A673 (cell line): ENCODE data around the gene SHROOM4. TPM values are rescaled to one million over a fixed set of nuclear protein-coding genes. Genes with fewer than 3 reads are reported as not detected.

Experiments used
- BruUV-seq: library from RNA; stranded (reverse); fragments of 400-500 nt; replicated peaks from 2 replicates; lab custom pipeline; 2021; lab: Mats Ljungman, UMichigan
- CTCF ChIA-PET: fragments of 300-600 bp; sonication (Branson Sonifier 250); formaldehyde crosslinking; loops from one replicate; lab custom pipeline; 2022; ENCODE audit warnings: antibody characterized with exemption; lab: Charles Lee
- POLR2A ChIA-PET: fragments of 300-600 bp; sonication (Branson Sonifier 250); formaldehyde crosslinking; loops from one replicate; lab custom pipeline; 2022; ENCODE audit warnings: antibody characterized with exemption; ENCODE audit not compliant: low non-redundant PET; lab: Charles Lee
- DNase-seq: peaks from one replicate; pipeline ENCODE4 v3.0.0-alpha.2; 2015; ENCODE audit warnings: low spot score
- H3K27ac ChIP-seq: fragments of 200-600 bp; sonication (generic); 2 replicates; pipeline ENCODE4 v1.5.1; 2016; ENCODE audit warnings: mixed run types, low read depth, mild to moderate bottlenecking, mixed read lengths, antibody characterized with exemption, low read length; ENCODE audit not compliant: poor library complexity, severe bottlenecking
- H3K27me3 ChIP-seq: fragments of 200-600 bp; sonication (generic); replicated peaks from 2 replicates; pipeline ENCODE4 v1.6.1; 2017; ENCODE audit warnings: mixed run types, low read depth, mild to moderate bottlenecking, mixed read lengths, antibody characterized with exemption, low read length; ENCODE audit not compliant: insufficient read depth, poor library complexity
- H3K36me3 ChIP-seq: fragments of 200-600 bp; sonication (generic); 2 replicates; pipeline ENCODE4 v1.6.1; 2016; ENCODE audit warnings: mixed run types, mild to moderate bottlenecking, mixed read lengths, antibody characterized with exemption, low read length; ENCODE audit not compliant: insufficient read depth, poor library complexity, severe bottlenecking
- H3K4me1 ChIP-seq: fragments of 200-600 bp; sonication (generic); 2 replicates; pipeline ENCODE4 v1.6.1; 2017; ENCODE audit warnings: mixed run types, mild to moderate bottlenecking, mixed read lengths, antibody characterized with exemption, low read length; ENCODE audit not compliant: insufficient read depth, poor library complexity, severe bottlenecking
- H3K4me3 ChIP-seq: fragments of 200-600 bp; sonication (generic); 2 replicates; pipeline ENCODE4 v1.5.1; 2016; ENCODE audit warnings: low read depth, mixed run types, mild to moderate bottlenecking, mixed read lengths, low read length; ENCODE audit not compliant: poor library complexity, severe bottlenecking
- H3K9me3 ChIP-seq: fragments of 200-600 bp; sonication (generic); 2 replicates; pipeline ENCODE4 v1.6.1; 2016; ENCODE audit warnings: mixed run types, low read depth, mild to moderate bottlenecking, mixed read lengths, antibody characterized with exemption, low read length; ENCODE audit not compliant: poor library complexity, severe bottlenecking
- CTCF ChIP-seq: fragments of 300-800, 200-600 bp; sonication (generic); conservative IDR thresholded peaks from 2 replicates; pipeline ENCODE4 v1.5.1; 2017; ENCODE audit warnings: low read depth, mild to moderate bottlenecking, antibody characterized with exemption, low read length, moderate library complexity, mixed read lengths
- EZH2 ChIP-seq: fragments of 200-600 bp; sonication (generic); IDR thresholded peaks from 2 replicates; pipeline ENCODE4 v1.6.1; 2017; ENCODE audit warnings: borderline replicate concordance, low read depth, mild to moderate bottlenecking, mixed read lengths, antibody characterized with exemption, low read length; ENCODE audit not compliant: poor library complexity, severe bottlenecking
- intact Hi-C: fragments of 100-400 bp; cut with micrococcal nuclease; formaldehyde crosslinking; loops from one replicate; pipeline ENCODE4 v1.10.0; 2022; ENCODE audit not compliant: unreplicated experiment
- total RNA-seq: library from RNA; stranded (reverse); gene quantifications from 2 replicates; pipeline ENCODE4 v1.2.3, GENCODE V29; 2021

The SHROOM4 gene
- total RNA-seq, 1 experiment from 2014 or later: 7.0 TPM

DNA sequence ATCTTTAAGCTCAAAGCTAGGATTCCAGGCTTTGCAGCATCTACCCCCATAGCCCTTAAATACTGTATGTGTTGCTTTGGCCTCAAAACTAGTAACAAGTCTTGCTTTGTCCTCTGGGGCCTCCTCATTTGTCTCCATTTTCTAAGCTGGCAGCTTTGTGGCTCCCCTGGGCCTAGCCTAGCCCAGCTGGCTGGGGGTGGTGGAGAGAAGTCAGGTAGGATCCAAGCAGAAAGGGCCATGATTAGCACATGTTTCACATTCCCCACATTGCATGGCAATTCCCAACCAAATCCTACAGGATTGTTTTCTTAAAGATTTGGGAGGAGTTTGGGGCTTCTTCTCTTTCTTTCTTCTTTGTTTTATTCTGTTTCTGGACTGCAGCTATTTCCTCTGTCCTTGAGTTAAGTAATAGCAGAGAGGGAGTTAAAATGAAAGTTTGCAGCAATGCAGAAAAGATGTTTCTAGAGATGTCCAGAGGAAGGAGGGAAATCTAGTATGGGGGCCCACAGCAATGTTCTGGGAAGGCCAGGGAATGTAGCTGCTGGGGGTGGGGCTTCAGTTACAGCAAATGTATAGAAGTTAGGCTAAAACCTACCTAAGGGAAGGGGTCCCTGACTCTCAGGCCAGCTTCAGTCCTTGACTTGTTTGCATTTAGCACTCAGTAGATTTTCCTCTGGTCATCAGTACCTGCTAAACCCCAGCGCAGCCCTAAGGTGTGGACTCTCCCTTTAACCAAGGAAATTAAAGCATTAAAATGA is 92.1 kb downstream of the SHROOM4 start:
- BruUV-seq: no TSS peak
- Histone ChIP-seq H3K4me1 (peaks cover 21% of the 10 kb centered on the region), H3K36me3 (no peaks in the 10 kb centered on the region), H3K27ac (no peak overlapping the region), H3K9me3 (no peaks in the 10 kb centered on the region), H3K4me3 (no peak overlapping the region), H3K27me3 (no peaks in the 10 kb centered on the region)
- ChIA-PET CTCF (interaction anchor here (0.5 kb wide), 1 partner anchor 104 kb away, joined by 7 read pairs; no protein-coding TSS in a partner anchor), POLR2A (no interaction called here)
- intact Hi-C loops: no loop called here
- TF ChIP-seq CTCF (no peak), EZH2 (no peak)
- DNase-seq: peak; percentile 57

- BruUV-seq: no TSS peak
- no peak for TF ChIP-seq EZH2
- TF ChIP-seq CTCF: no peak
- ChIA-PET CTCF (no interaction called here), POLR2A (no interaction called here)
- Histone ChIP-seq H3K9me3 (no peaks in the 10 kb centered on the region), H3K4me3 (no peak overlapping the region), H3K4me1 (peaks cover 21% of the 10 kb centered on the region), H3K36me3 (no peaks in the 10 kb centered on the region), H3K27ac (no peak overlapping the region), H3K27me3 (no peaks in the 10 kb centered on the region)
- intact Hi-C loops: no loop called here
- DNase-seq: no peak
Observed at GRCh38 chrX:50719614-50720013, 94.4 kb downstream of the SHROOM4 start.

GRCh38 chrX:50718776-50719175 is 95.2 kb downstream of the SHROOM4 start:
- ChIA-PET CTCF (no interaction called here), POLR2A (no interaction called here)
- no peaks in the 10 kb centered on the region for H3K9me3 ChIP-seq
- no peaks in the 10 kb centered on the region for H3K27me3 ChIP-seq
- TF ChIP-seq CTCF (no peak), EZH2 (no peak)
- BruUV-seq: no TSS peak
- no peak overlapping the region for H3K4me3 ChIP-seq
- no peak overlapping the region for H3K27ac ChIP-seq
- no peak for DNase-seq
- no peaks in the 10 kb centered on the region for H3K36me3 ChIP-seq
- intact Hi-C loops: no loop called here
- H3K4me1 ChIP-seq: peaks cover 21% of the 10 kb centered on the region
